ENCODE data around the gene RIIAD1.
A peak's percentile ranks its signal among the peaks of the same experiment; 100 is the strongest.

RIIAD1 gene

DNA sequence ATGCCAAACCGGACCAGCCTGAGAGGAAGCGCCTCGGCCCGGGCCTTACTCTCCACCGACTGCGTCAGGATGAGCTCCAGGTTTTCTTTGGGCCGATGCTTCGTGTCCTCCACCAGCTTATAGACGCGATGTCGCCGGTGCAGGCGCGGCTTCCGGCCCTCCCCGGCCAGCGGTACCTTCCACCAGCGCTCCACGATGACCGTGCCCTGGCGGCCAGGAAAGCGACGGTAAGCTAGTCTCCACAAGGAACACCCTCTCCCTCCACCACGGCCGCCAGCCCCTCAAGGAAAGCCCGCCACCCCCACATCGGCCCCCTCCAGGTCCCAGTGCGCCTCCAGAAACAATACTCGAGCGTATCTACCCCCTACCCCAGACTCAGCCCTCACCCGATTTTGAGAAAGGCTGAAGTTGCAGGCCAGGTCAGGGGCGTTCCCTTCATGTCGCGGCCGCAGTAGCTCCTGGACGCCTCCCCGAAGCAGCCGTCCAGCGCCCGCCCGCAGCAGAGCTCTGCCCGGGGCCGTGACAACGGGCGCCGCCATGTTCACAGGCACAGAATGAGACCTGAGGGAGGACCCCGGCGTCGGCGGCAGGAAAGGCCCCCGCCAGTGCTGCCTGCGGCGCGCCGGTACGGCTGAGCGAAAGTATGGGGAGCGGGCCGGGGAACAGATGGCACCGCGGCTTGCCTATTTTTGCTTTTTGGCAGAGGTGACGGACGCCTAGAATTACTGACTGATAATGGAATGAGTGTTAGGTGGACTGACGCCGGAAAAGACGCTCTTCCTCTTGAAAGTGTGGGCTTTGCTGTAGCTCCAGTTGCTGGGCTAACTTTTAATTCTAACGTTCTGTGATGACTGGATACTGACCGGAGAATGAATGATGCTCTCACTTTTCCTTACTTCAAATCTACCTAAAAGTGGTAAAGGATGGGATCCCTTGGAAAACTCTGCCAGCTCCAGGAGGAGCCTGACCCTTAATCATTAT is 41.9 kb downstream of the RIIAD1 start, which contains the start of gene MRPL9 (continued):
- TF ChIP-seq EGR2 (tag by site-specific recombination; IDR thresholded peaks at IDR 0.05; ENCODE audit: low read depth) (peak; percentile 38), ZNF302 (tag by site-specific recombination; IDR thresholded peaks at IDR 0.05; ENCODE audit: low read depth) (no peak), ZNF311 (tag by site-specific recombination; IDR thresholded peaks at IDR 0.05; ENCODE audit: borderline replicate concordance) (no peak), ZNF37A (tag by site-specific recombination; IDR thresholded peaks at IDR 0.05) (no peak), HOXD13 (CRISPR knock-in tag; IDR thresholded peaks at IDR 0.05; ENCODE audit: borderline replicate concordance) (no peak), ZNF146 (tag by site-specific recombination; IDR thresholded peaks at IDR 0.05) (no peak), ZNF561 (tag by site-specific recombination; IDR thresholded peaks at IDR 0.05; ENCODE audit: borderline replicate concordance) (no peak), YY2 (tag by site-specific recombination; IDR thresholded peaks at IDR 0.05) (peak; percentile 95), ZNF175 (tag by site-specific recombination; IDR thresholded peaks at IDR 0.05) (no peak), YY1 (tag by site-specific recombination; IDR thresholded peaks at IDR 0.05) (peak; percentile 95), ZXDB (tag by site-specific recombination; IDR thresholded peaks at IDR 0.05) (peak; percentile 58), ZBTB7A (tag by site-specific recombination; IDR thresholded peaks at IDR 0.05; ENCODE audit: low read depth) (0 out of 2 replicates have a peak, but pooled peaks have one; percentile 48), PRDM1 (tag by site-specific recombination; IDR thresholded peaks at IDR 0.05) (peak; percentile 92), ZNF140 (tag by site-specific recombination; IDR thresholded peaks at IDR 0.05) (no peak), ZFP3 (tag by site-specific recombination; IDR thresholded peaks at IDR 0.05; ENCODE audit: low read depth) (no peak), ZIC2 (tag by site-specific recombination; IDR thresholded peaks at IDR 0.05) (peak; percentile 41; the same call in 1 of the 2 replicates), ZNF664 (tag by site-specific recombination; IDR thresholded peaks at IDR 0.05) (no peak), ZNF76 (tag by site-specific recombination; IDR thresholded peaks at IDR 0.05; ENCODE audit: borderline replicate concordance, low read depth) (peak; percentile 51; the same call in 1 of the 2 replicates), ZNF785 (tag by site-specific recombination; IDR thresholded peaks at IDR 0.05) (no peak), ZFP41 (tag by site-specific recombination; IDR thresholded peaks at IDR 0.05; ENCODE audit: borderline replicate concordance) (no peak), ZNF202 (tag by site-specific recombination; IDR thresholded peaks at IDR 0.05; ENCODE audit: borderline replicate concordance) (no peak), ZFP37 (tag by site-specific recombination; IDR thresholded peaks at IDR 0.05) (0 out of 2 replicates have a peak, but pooled peaks have one; percentile 35), ZNF2 (tag by site-specific recombination; IDR thresholded peaks at IDR 0.05) (peak; percentile 39; the same call in 1 of the 2 replicates)
- TF ChIP-seq, protein P1, sequence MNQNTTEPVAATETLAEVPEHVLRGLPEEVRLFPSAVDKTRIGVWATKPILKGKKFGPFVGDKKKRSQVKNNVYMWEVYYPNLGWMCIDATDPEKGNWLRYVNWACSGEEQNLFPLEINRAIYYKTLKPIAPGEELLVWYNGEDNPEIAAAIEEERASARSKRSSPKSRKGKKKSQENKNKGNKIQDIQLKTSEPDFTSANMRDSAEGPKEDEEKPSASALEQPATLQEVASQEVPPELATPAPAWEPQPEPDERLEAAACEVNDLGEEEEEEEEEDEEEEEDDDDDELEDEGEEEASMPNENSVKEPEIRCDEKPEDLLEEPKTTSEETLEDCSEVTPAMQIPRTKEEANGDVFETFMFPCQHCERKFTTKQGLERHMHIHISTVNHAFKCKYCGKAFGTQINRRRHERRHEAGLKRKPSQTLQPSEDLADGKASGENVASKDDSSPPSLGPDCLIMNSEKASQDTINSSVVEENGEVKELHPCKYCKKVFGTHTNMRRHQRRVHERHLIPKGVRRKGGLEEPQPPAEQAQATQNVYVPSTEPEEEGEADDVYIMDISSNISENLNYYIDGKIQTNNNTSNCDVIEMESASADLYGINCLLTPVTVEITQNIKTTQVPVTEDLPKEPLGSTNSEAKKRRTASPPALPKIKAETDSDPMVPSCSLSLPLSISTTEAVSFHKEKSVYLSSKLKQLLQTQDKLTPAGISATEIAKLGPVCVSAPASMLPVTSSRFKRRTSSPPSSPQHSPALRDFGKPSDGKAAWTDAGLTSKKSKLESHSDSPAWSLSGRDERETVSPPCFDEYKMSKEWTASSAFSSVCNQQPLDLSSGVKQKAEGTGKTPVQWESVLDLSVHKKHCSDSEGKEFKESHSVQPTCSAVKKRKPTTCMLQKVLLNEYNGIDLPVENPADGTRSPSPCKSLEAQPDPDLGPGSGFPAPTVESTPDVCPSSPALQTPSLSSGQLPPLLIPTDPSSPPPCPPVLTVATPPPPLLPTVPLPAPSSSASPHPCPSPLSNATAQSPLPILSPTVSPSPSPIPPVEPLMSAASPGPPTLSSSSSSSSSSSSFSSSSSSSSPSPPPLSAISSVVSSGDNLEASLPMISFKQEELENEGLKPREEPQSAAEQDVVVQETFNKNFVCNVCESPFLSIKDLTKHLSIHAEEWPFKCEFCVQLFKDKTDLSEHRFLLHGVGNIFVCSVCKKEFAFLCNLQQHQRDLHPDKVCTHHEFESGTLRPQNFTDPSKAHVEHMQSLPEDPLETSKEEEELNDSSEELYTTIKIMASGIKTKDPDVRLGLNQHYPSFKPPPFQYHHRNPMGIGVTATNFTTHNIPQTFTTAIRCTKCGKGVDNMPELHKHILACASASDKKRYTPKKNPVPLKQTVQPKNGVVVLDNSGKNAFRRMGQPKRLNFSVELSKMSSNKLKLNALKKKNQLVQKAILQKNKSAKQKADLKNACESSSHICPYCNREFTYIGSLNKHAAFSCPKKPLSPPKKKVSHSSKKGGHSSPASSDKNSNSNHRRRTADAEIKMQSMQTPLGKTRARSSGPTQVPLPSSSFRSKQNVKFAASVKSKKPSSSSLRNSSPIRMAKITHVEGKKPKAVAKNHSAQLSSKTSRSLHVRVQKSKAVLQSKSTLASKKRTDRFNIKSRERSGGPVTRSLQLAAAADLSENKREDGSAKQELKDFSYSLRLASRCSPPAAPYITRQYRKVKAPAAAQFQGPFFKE (tag by site-specific recombination; IDR thresholded peaks at IDR 0.05; ENCODE audit: borderline replicate concordance) = no peak
- TF ChIP-seq, protein P2, sequence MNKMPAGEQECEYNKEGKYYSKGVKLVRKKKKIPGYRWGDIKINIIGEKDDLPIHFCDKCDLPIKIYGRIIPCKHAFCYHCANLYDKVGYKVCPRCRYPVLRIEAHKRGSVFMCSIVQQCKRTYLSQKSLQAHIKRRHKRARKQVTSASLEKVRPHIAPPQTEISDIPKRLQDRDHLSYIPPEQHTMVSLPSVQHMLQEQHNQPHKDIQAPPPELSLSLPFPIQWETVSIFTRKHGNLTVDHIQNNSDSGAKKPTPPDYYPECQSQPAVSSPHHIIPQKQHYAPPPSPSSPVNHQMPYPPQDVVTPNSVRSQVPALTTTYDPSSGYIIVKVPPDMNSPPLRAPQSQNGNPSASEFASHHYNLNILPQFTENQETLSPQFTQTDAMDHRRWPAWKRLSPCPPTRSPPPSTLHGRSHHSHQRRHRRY (tag by site-specific recombination; IDR thresholded peaks at IDR 0.05) = no peak
- TF ChIP-seq, protein P3, sequence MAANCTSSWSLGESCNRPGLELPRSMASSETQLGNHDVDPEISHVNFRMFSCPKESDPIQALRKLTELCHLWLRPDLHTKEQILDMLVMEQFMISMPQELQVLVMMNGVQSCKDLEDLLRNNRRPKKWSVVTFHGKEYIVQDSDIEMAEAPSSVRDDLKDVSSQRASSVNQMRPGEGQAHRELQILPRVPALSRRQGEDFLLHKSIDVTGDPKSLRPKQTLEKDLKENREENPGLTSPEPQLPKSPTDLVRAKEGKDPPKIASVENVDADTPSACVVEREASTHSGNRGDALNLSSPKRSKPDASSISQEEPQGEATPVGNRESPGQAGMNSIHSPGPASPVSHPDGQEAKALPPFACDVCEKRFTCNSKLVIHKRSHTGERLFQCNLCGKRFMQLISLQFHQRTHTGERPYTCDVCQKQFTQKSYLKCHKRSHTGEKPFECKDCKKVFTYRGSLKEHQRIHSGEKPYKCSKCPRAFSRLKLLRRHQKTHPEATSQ (tag by site-specific recombination; IDR thresholded peaks at IDR 0.05) = no peak
- TF ChIP-seq, protein P4, sequence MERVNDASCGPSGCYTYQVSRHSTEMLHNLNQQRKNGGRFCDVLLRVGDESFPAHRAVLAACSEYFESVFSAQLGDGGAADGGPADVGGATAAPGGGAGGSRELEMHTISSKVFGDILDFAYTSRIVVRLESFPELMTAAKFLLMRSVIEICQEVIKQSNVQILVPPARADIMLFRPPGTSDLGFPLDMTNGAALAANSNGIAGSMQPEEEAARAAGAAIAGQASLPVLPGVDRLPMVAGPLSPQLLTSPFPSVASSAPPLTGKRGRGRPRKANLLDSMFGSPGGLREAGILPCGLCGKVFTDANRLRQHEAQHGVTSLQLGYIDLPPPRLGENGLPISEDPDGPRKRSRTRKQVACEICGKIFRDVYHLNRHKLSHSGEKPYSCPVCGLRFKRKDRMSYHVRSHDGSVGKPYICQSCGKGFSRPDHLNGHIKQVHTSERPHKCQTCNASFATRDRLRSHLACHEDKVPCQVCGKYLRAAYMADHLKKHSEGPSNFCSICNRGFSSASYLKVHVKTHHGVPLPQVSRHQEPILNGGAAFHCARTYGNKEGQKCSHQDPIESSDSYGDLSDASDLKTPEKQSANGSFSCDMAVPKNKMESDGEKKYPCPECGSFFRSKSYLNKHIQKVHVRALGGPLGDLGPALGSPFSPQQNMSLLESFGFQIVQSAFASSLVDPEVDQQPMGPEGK (tag by site-specific recombination; IDR thresholded peaks at IDR 0.05) = peak; percentile 81
- TF ChIP-seq, protein P5, sequence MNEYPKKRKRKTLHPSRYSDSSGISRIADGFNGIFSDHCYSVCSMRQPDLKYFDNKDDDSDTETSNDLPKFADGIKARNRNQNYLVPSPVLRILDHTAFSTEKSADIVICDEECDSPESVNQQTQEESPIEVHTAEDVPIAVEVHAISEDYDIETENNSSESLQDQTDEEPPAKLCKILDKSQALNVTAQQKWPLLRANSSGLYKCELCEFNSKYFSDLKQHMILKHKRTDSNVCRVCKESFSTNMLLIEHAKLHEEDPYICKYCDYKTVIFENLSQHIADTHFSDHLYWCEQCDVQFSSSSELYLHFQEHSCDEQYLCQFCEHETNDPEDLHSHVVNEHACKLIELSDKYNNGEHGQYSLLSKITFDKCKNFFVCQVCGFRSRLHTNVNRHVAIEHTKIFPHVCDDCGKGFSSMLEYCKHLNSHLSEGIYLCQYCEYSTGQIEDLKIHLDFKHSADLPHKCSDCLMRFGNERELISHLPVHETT (tag by site-specific recombination; IDR thresholded peaks at IDR 0.05) = peak; percentile 66
